ENCODE results near the gene MEDAG. TPM values are rescaled to one million over a fixed set of nuclear protein-coding genes. Genes with fewer than 3 reads are reported as not detected.
A peak's percentile ranks its signal among the peaks of the same experiment; 100 is the strongest.

Gene MEDAG
- polyA plus RNA-seq, 1 donor from 2014 or later = not detected

- Mint-ChIP-seq H3K4me1 (peaks cover 0 to 3% (median 1%) of the 10 kb centered on the region in 3 donors), H3K4me3 (no peak overlapping the region), H3K27ac (peak overlapping the region in 1 of 3 donors; percentile 17), H3K9me3 (no peaks in the 10 kb centered on the region), H3K36me3 (no peaks in the 10 kb centered on the region), H3K27me3 (peaks cover 18% of the 10 kb centered on the region)
These were observed 36.6 kb upstream of the MEDAG start for GRCh38 chr13:30869491-30869890.

GRCh38 chr13:30870049-30870884, 35.8 kb upstream of the MEDAG start:
- no peaks in the 10 kb centered on the region for H3K9me3 Mint-ChIP-seq

GRCh38 chr13:30870916-30871587, 35.0 kb upstream of the MEDAG start:
- no peak overlapping the region for H3K27ac Mint-ChIP-seq
- no peaks in the 10 kb centered on the region for H3K36me3 Mint-ChIP-seq
- no peaks in the 10 kb centered on the region for H3K9me3 Mint-ChIP-seq
- no peak overlapping the region for H3K4me3 Mint-ChIP-seq
- peaks cover 10% of the 10 kb centered on the region for H3K27me3 Mint-ChIP-seq
- peaks cover 0 to 1% (median 0%) of the 10 kb centered on the region in 3 donors for H3K4me1 Mint-ChIP-seq

More at GRCh38 chr13:30870049-30870884, 35.8 kb upstream of the MEDAG start:
- Mint-ChIP-seq H3K4me3 (peak overlapping the region in 1 of 4 donors; percentile 30), H3K36me3 (no peaks in the 10 kb centered on the region), H3K27me3 (peaks cover 18% of the 10 kb centered on the region), H3K27ac (no peak overlapping the region), H3K4me1 (peaks cover 0 to 2% (median 1%) of the 10 kb centered on the region in 3 donors)

GRCh38 chr13:30871588-30872275, 34.3 kb upstream of the MEDAG start:
- H3K4me3 Mint-ChIP-seq = no peak overlapping the region
- peaks cover 0 to 1% (median 0%) of the 10 kb centered on the region in 3 donors for H3K9me3 Mint-ChIP-seq
- no peak overlapping the region for H3K27ac Mint-ChIP-seq
- H3K4me1 Mint-ChIP-seq = peaks cover 0 to 1% (median 0%) of the 10 kb centered on the region in 3 donors
- no peaks in the 10 kb centered on the region for H3K36me3 Mint-ChIP-seq
- peaks cover 10% of the 10 kb centered on the region for H3K27me3 Mint-ChIP-seq

DNA sequence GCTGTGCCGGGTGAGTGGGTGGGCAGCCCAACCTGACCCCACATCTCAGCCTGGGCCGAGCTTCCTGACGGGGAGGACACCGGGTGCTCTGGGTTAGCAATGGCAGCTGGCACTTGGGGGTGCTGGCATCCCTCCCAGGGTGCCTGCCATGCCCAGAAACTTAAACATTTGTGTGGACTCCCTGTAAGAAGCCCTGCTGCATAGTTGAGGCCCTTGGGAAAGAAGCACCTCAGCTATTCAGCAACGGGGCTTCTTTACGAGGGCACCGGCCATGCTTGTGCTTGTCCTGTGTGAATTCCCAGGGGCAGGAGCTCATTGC, 33.8 kb upstream of the MEDAG start:
- Mint-ChIP-seq H3K9me3 (peaks cover 0 to 1% (median 0%) of the 10 kb centered on the region in 3 donors), H3K27ac (no peak overlapping the region), H3K36me3 (no peaks in the 10 kb centered on the region), H3K4me1 (peaks cover 0 to 1% (median 0%) of the 10 kb centered on the region in 3 donors), H3K27me3 (peaks cover 10% of the 10 kb centered on the region), H3K4me3 (no peak overlapping the region)

DNA sequence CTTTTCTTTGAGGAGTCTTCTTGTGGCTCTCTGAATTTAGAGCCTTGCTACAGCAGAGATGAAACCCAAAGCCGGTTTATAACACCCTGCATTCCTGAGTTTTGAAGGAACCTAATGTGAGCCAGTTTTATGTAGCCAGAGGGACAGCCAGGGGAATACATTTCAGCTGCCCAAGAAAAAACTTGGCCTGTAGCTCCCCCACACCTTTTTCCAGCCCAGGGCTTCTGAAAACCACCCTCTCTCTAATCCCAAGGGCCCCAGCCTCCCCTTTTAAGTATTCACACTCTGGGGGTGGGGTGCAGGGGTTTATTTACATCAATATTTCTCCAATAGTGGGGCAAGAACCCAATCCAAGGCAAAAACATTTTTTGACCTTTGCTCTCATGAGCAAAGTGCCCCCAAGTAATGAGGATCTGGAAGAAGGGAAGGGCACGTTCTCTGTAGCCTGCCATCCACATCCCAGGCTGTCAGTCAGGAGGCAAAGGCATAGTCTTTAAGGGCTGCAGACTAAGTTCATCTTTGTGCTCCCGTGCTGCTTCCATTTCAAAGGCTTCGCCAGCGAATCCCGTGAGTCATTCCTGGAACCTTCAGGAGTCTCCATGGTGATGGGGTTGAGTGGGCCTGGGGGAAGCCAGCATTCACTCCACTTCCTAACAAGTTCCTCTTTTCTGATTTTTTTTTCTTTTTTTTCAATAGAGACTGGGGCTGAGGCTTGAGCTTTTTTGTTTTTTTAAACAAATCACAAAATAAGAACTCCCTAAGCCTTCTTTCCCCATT, 33.2 kb upstream of the MEDAG start:
- no peak overlapping the region for H3K27ac Mint-ChIP-seq
- H3K27me3 Mint-ChIP-seq = peaks cover 10% of the 10 kb centered on the region
- H3K9me3 Mint-ChIP-seq = peaks cover 0 to 1% (median 0%) of the 10 kb centered on the region in 3 donors
- peaks cover 0 to 1% (median 0%) of the 10 kb centered on the region in 3 donors for H3K4me1 Mint-ChIP-seq
- no peak overlapping the region for H3K4me3 Mint-ChIP-seq
- H3K36me3 Mint-ChIP-seq = no peaks in the 10 kb centered on the region

GRCh38 chr13:30873499-30873898, 32.6 kb upstream of the MEDAG start:
- H3K4me1 Mint-ChIP-seq = peaks cover 0 to 1% (median 0%) of the 10 kb centered on the region in 3 donors
- no peak overlapping the region for H3K27ac Mint-ChIP-seq

DNA sequence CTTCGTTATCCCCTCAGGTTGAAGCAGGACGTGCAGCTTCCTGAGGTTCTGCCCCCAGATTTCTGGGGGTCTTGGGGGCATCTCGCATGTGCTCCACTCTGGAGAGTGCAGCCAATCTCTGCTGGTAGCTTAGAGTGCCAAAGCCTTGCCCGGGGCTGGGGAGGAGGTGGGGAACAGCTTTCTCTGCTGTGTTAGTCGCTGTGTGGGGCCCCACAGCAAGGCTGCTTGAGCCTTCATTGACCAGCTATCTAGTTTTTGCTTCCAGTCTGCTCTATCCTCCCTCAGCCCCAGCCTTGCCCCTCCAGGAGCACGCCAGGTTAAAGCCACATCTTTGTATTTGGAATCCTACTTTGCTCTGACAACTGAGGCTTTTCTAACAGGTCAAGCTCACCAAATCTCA, 32.0 kb upstream of the MEDAG start:
- no peak overlapping the region for H3K4me3 Mint-ChIP-seq
- no peaks in the 10 kb centered on the region for H3K36me3 Mint-ChIP-seq
- peaks cover 0 to 1% (median 0%) of the 10 kb centered on the region in 3 donors for H3K9me3 Mint-ChIP-seq
- peak overlapping the region in 1 of 3 donors; percentile 13 for H3K27ac Mint-ChIP-seq
- no peaks in the 10 kb centered on the region for H3K4me1 Mint-ChIP-seq
- H3K27me3 Mint-ChIP-seq = peaks cover 8% of the 10 kb centered on the region

More at GRCh38 chr13:30873499-30873898, 32.6 kb upstream of the MEDAG start:
- peaks cover 10% of the 10 kb centered on the region for H3K27me3 Mint-ChIP-seq
- peak overlapping the region in 1 of 4 donors; percentile 23 for H3K4me3 Mint-ChIP-seq
- peaks cover 0 to 1% (median 0%) of the 10 kb centered on the region in 3 donors for H3K9me3 Mint-ChIP-seq
- H3K36me3 Mint-ChIP-seq = no peaks in the 10 kb centered on the region

DNA sequence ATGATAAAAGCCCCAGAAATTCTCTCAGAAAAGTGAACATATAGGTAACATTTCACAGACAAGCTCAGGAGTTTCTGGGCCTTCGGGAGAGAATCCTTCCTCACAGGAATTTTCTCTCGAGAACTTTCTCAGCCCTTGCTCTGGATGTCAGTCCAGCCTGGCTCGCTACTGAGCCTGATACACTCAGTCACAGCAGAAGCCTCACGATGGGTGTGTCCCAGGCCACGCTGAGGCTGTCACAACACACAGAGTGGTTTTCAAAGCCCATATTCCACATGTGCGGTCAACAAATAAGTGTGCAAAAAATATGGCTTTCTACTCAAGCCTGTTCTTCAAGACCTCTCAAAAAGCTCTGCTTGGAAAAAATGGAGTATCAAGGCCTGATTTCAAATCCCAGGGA, 31.5 kb upstream of the MEDAG start:
- Mint-ChIP-seq H3K4me1 (no peaks in the 10 kb centered on the region), H3K36me3 (no peaks in the 10 kb centered on the region), H3K27ac (peak overlapping the region in 1 of 3 donors; percentile 13), H3K9me3 (peaks cover 0 to 1% (median 0%) of the 10 kb centered on the region in 3 donors), H3K27me3 (peaks cover 8% of the 10 kb centered on the region), H3K4me3 (no peak overlapping the region)

DNA sequence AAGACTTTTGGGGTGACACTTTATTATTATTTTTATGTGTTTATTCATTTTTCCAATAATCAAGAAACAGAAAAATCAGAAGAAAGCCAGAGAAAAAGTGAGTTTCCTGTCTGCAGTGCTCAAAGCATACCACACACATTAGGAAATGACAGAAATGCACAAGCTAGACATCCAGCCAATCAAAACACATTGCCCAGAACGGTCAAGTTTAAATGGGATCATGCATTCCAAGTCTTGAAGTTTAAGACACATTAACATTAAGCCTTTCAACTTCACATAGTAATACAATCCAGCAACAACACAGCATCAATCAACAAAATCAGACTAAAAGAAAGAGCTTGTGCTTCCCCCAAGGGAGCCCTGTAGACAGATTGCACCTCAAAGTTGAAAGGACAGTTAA, 28.7 kb upstream of the MEDAG start:
- Mint-ChIP-seq H3K27me3 (peaks cover 4% of the 10 kb centered on the region), H3K36me3 (no peaks in the 10 kb centered on the region), H3K9me3 (peaks cover 0 to 1% (median 0%) of the 10 kb centered on the region in 3 donors), H3K27ac (no peak overlapping the region), H3K4me1 (no peaks in the 10 kb centered on the region), H3K4me3 (no peak overlapping the region)

GRCh38 chr13:30880151-30880855, 25.8 kb upstream of the MEDAG start:
- peaks cover 4% of the 10 kb centered on the region for H3K27me3 Mint-ChIP-seq
- no peak overlapping the region for H3K27ac Mint-ChIP-seq
- no peak overlapping the region for H3K4me3 Mint-ChIP-seq
- peaks cover 3% of the 10 kb centered on the region for H3K36me3 Mint-ChIP-seq
- no peaks in the 10 kb centered on the region for H3K4me1 Mint-ChIP-seq
- H3K9me3 Mint-ChIP-seq = peaks cover 1 to 13% (median 4%) of the 10 kb centered on the region in 3 donors

DNA sequence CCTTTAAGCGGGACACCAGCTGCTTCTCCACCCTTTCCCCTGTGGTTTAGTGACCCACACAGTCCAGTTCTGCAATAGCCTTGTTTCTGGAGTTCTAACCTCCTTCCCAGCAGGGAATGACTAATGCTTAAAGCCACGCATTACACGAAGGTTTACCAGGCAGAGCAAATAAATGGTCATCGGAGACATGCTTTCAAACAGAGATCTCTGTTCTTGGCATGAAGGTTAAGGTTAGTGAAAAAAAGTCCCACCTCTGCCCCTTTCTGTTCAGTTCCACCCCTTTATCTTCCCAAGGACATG, 25.3 kb upstream of the MEDAG start:
- peaks cover 4% of the 10 kb centered on the region for H3K27me3 Mint-ChIP-seq
- no peak overlapping the region for H3K27ac Mint-ChIP-seq
- H3K9me3 Mint-ChIP-seq = peaks cover 1 to 14% (median 4%) of the 10 kb centered on the region in 3 donors
- H3K4me1 Mint-ChIP-seq = no peaks in the 10 kb centered on the region
- no peak overlapping the region for H3K4me3 Mint-ChIP-seq
- peaks cover 3% of the 10 kb centered on the region for H3K36me3 Mint-ChIP-seq

DNA sequence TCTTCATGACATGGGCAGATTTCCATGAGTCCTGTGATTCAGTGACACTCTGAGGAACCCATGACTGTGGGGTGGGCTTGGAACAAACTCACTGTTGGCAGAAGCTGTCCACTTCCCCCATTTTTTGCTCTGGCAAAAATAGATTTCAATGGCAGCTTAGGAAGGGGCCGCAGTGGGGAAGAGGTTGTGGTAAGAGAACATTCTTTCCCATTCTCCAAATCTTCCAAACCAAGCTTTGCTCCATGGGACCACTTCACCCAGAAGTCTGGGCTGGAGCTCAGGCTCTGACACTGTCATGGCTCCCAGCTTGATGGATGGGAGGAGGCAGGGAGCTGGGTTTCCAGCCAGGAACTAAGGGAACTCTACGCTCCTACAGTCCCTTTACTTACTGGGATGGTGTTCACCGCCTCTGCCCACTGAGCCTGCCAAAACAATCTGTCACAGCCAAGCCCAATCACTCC, 24.9 kb upstream of the MEDAG start:
- Mint-ChIP-seq H3K4me1 (no peaks in the 10 kb centered on the region), H3K4me3 (no peak overlapping the region), H3K9me3 (peaks cover 1 to 17% (median 6%) of the 10 kb centered on the region in 3 donors), H3K27ac (no peak overlapping the region), H3K27me3 (peaks cover 4% of the 10 kb centered on the region), H3K36me3 (peaks cover 3% of the 10 kb centered on the region)

Measured in IgD-negative memory B cell (primary cell).